SU-DHL-6 (cell line): ENCODE measurements around the gene MDM1.

Experiments
- H2AFZ ChIP-seq: fragments of 200-600 bp; sonication (generic); 2 replicates; pipeline ENCODE4 v1.6.1; 2014; ENCODE audit warnings: low read depth, mild to moderate bottlenecking, moderate library complexity, mixed read lengths, antibody characterized with exemption, low read length; ENCODE audit not compliant: severe bottlenecking
- H3F3A ChIP-seq: fragments of 200-600 bp; shearing (Covaris generic); 2 replicates; pipeline ENCODE4 v1.6.0; 2016; ENCODE audit warnings: antibody characterized with exemption, mild to moderate bottlenecking; ENCODE audit not compliant: insufficient read depth
- H3K27ac ChIP-seq: fragments of 200-600 bp; sonication (generic); 2 replicates; pipeline ENCODE4 v1.5.1; 2016; ENCODE audit warnings: low read depth, mild to moderate bottlenecking, low read length, moderate library complexity, mixed read lengths
- H3K27me3 ChIP-seq: fragments of 200-600 bp; sonication (generic), shearing (Covaris generic); 2 replicates; pipeline ENCODE4 v1.6.0; 2014; ENCODE audit warnings: mild to moderate bottlenecking, low read length
- H3K36me3 ChIP-seq: fragments of 200-600 bp; sonication (generic); 2 replicates; pipeline ENCODE4 v1.6.1; 2014; ENCODE audit warnings: mild to moderate bottlenecking, low read length, mixed read lengths
- H3K4me2 ChIP-seq: fragments of 300-600, 200-600 bp; shearing (Covaris generic), sonication (generic); 2 replicates; pipeline ENCODE4 v1.6.0; 2014; ENCODE audit warnings: low read length, low read depth, mild to moderate bottlenecking; ENCODE audit not compliant: poor library complexity, severe bottlenecking
- H3K4me3 ChIP-seq: fragments of 200-600 bp; sonication (generic); 2 replicates; pipeline ENCODE4 v1.5.1; 2014; ENCODE audit warnings: antibody characterized with exemption, low read length, mild to moderate bottlenecking, mixed read lengths; ENCODE audit not compliant: insufficient read depth, poor library complexity, severe bottlenecking
- H3K79me2 ChIP-seq: fragments of 200-600 bp; sonication (generic); 2 replicates; pipeline ENCODE4 v1.6.1; 2014; ENCODE audit warnings: mild to moderate bottlenecking, low read length, moderate library complexity; ENCODE audit not compliant: insufficient read depth
- H3K9ac ChIP-seq: fragments of 200-600 bp; sonication (generic); 2 replicates; pipeline ENCODE4 v1.7.0; 2014; ENCODE audit warnings: mild to moderate bottlenecking, low read length
- H3K9me2 ChIP-seq: fragments of 200-600 bp; sonication (generic); replicated peaks from 2 replicates; pipeline ENCODE4 v1.6.1; 2014; ENCODE audit warnings: low read length; ENCODE audit not compliant: insufficient read depth
- H3K9me3 ChIP-seq: fragments of 200-600 bp; sonication (generic); 2 replicates; pipeline ENCODE4 v1.6.1; 2014; ENCODE audit warnings: low read length, mixed read lengths; ENCODE audit not compliant: insufficient read depth
- H4K20me1 ChIP-seq: fragments of 200-600 bp; sonication (generic); 2 replicates; pipeline ENCODE4 v1.6.1; 2014; ENCODE audit warnings: low read depth, mild to moderate bottlenecking, antibody characterized with exemption, low read length, moderate library complexity, mixed read lengths
- EZH2phosphoT487 ChIP-seq: fragments of 200-600 bp; sonication (generic), shearing (Covaris generic); conservative IDR thresholded peaks from 2 replicates; pipeline ENCODE4 v1.6.1; 2018; ENCODE audit warnings: mild to moderate bottlenecking, antibody characterized with exemption, low read length, moderate library complexity, mixed read lengths
- TF ChIP-seq, protein P1 (sequence below): fragments of 200-600 bp; sonication (generic); IDR thresholded peaks from one replicate; pipeline ENCODE4 v1.5.1; 2017; ENCODE audit warnings: antibody characterized with exemption, mild to moderate bottlenecking, low read length, moderate library complexity; ENCODE audit not compliant: insufficient read depth, poor library complexity, severe bottlenecking

Gene MDM1

GRCh38 chr12:68342966-68343365, 10.8 kb upstream of the MDM1 start:
- no peaks in the 10 kb centered on the region for H3K27me3 ChIP-seq
- H3K79me2 ChIP-seq = no peaks in the 10 kb centered on the region
- no peak overlapping the region for H3K27ac ChIP-seq
- no peak overlapping the region for H3K4me3 ChIP-seq
- TF ChIP-seq, protein P1, sequence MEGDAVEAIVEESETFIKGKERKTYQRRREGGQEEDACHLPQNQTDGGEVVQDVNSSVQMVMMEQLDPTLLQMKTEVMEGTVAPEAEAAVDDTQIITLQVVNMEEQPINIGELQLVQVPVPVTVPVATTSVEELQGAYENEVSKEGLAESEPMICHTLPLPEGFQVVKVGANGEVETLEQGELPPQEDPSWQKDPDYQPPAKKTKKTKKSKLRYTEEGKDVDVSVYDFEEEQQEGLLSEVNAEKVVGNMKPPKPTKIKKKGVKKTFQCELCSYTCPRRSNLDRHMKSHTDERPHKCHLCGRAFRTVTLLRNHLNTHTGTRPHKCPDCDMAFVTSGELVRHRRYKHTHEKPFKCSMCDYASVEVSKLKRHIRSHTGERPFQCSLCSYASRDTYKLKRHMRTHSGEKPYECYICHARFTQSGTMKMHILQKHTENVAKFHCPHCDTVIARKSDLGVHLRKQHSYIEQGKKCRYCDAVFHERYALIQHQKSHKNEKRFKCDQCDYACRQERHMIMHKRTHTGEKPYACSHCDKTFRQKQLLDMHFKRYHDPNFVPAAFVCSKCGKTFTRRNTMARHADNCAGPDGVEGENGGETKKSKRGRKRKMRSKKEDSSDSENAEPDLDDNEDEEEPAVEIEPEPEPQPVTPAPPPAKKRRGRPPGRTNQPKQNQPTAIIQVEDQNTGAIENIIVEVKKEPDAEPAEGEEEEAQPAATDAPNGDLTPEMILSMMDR = no peak
- TF ChIP-seq EZH2phosphoT487 = no peak
- no peaks in the 10 kb centered on the region for H4K20me1 ChIP-seq
- H3K9me2 ChIP-seq = no peaks in the 10 kb centered on the region
- H2AFZ ChIP-seq = no peak overlapping the region
- H3K36me3 ChIP-seq = no peaks in the 10 kb centered on the region
- no peaks in the 10 kb centered on the region for H3F3A ChIP-seq
- no peaks in the 10 kb centered on the region for H3K9me3 ChIP-seq
- no peak overlapping the region for H3K4me2 ChIP-seq
- no peak overlapping the region for H3K9ac ChIP-seq

- H3K4me2 ChIP-seq = no peak overlapping the region
- no peaks in the 10 kb centered on the region for H4K20me1 ChIP-seq
- no peaks in the 10 kb centered on the region for H3K36me3 ChIP-seq
- H3K9ac ChIP-seq = no peak overlapping the region
- H3K9me2 ChIP-seq = no peaks in the 10 kb centered on the region
- H3K27me3 ChIP-seq = no peaks in the 10 kb centered on the region
- no peaks in the 10 kb centered on the region for H3K79me2 ChIP-seq
- TF ChIP-seq EZH2phosphoT487 = no peak
- TF ChIP-seq, protein P1 = no peak
- H2AFZ ChIP-seq = no peak overlapping the region
- H3K4me3 ChIP-seq = no peak overlapping the region
- no peaks in the 10 kb centered on the region for H3F3A ChIP-seq
- no peak overlapping the region for H3K27ac ChIP-seq
- H3K9me3 ChIP-seq = no peaks in the 10 kb centered on the region
Measured at GRCh38 chr12:68341822-68342221, 9.7 kb upstream of the MDM1 start.

DNA sequence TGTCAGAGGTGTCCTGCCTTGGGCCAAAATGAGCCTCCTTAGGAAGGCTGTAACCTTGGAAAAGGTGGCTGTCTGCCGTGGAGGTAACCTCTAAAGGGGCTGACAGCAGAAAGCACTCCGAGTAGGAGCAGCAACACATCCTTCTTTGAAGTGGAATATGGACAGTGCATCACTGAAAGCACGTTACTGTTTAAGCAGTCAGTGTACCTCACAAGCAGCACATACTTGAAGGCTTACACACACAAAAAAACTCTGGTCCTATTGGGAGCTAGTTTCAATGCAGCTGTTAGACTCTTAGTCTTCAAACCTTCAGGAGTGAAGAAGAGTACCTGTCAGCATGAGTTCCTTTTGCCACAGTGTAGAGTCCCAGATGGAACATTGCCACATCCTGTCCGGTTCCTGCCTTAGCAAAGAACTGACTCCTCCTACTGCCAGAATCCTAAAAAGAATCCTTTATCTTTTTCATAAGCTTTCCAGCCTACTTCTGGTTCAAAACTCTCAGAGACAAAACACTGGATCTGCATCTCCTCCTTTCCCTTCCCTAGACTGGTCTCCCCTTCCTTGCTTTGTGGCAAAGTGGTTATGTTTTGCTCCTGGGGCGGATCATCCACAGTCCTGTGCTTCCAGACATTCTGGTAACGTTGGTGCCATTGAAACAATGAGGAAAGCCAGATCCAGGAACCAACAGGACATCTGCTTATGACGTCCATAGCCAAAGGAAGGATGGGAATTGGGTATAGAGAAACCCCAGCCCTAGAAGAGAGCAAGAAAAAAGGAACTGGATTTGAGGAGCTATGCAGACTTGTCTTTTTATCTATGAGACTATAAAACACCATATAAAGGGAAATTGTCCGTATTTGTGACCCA, 8.5 kb upstream of the MDM1 start:
- no peak for TF ChIP-seq EZH2phosphoT487
- TF ChIP-seq, protein P1 = no peak
- no peaks in the 10 kb centered on the region for H3K79me2 ChIP-seq
- H3K36me3 ChIP-seq = no peaks in the 10 kb centered on the region
- no peak overlapping the region for H3K27ac ChIP-seq
- no peaks in the 10 kb centered on the region for H3K9me2 ChIP-seq
- H3K4me3 ChIP-seq = no peak overlapping the region
- no peak overlapping the region for H3K4me2 ChIP-seq
- H3K9me3 ChIP-seq = no peaks in the 10 kb centered on the region
- H4K20me1 ChIP-seq = no peaks in the 10 kb centered on the region
- no peak overlapping the region for H2AFZ ChIP-seq
- H3F3A ChIP-seq = no peaks in the 10 kb centered on the region
- no peak overlapping the region for H3K9ac ChIP-seq
- H3K27me3 ChIP-seq = no peaks in the 10 kb centered on the region
